ENCODE results near the gene NRG4. TPM values are rescaled to one million over a fixed set of nuclear protein-coding genes. Genes with fewer than 3 reads are reported as not detected.

The NRG4 gene, protein sequence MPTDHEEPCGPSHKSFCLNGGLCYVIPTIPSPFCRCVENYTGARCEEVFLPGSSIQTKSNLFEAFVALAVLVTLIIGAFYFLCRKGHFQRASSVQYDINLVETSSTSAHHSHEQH
- total RNA-seq, result not detected in 2 replicates
- long read RNA-seq, result 0 reads

DNA sequence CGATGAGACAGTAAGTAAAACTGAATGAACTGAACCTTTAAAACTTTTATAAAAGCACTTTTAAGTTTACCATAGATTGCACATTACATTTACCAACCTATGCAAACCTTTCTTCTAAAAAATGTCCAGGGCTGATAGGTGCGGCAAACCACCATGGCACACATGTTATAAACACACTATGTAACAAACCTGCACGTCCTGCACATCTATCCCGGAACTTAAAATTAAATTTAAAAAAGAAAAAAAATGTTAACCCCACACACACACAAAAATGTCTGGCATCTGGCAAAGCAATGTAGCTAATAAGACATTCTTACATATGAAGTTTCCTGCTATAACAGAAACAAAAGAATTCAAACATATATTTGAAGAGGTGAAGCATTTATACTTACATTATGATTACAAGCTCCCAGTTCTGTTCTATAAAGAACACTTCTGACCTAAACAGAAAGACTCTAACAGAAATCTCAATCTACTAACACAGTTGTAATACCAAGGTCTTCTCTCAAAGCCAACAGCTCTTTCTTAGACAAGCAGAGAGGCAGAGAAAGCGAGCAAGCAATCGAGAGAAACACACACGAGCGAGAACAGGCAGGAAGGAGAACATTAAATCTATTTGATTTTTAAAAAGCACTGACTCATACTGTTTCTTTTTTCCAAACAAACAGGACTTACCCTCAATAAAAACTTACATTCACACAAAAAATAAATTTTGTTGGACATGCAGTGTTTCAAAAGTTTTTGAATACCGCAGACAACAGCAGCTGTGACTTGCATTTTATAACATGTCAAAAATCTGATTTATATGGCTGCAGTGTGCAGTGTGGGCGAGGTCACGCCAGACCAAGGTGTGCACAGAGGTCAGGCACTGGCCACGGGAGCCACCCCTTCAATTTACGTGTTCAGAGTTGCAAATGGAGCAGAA is at the start of gene NRG4:
Gene NRG4 (minus strand): TSS at position 798 of the 925 bp plus-strand sequence. CDS start 1,194 bp downstream, outside the sequence.
- Mint-ChIP-seq H3K27me3 (ENCODE audit: unreplicated experiment) (peaks cover 65% of the 10 kb centered on the region), H3K9me3 (ENCODE audit: unreplicated experiment) (peaks cover 16% of the 10 kb centered on the region), H3K4me1 (ENCODE audit: unreplicated experiment) (no peaks in the 10 kb centered on the region), H3K27ac (ENCODE audit: unreplicated experiment) (no peak within 1 kb of the TSS), H3K36me3 (ENCODE audit: unreplicated experiment) (no peaks in the 10 kb centered on the region), H3K4me3 (ENCODE audit: unreplicated experiment) (no peak within 1 kb of the TSS)
- no peak for DNase-seq (ENCODE audit: extremely low spot score, unreplicated experiment)
- TF ChIP-seq, protein P1, sequence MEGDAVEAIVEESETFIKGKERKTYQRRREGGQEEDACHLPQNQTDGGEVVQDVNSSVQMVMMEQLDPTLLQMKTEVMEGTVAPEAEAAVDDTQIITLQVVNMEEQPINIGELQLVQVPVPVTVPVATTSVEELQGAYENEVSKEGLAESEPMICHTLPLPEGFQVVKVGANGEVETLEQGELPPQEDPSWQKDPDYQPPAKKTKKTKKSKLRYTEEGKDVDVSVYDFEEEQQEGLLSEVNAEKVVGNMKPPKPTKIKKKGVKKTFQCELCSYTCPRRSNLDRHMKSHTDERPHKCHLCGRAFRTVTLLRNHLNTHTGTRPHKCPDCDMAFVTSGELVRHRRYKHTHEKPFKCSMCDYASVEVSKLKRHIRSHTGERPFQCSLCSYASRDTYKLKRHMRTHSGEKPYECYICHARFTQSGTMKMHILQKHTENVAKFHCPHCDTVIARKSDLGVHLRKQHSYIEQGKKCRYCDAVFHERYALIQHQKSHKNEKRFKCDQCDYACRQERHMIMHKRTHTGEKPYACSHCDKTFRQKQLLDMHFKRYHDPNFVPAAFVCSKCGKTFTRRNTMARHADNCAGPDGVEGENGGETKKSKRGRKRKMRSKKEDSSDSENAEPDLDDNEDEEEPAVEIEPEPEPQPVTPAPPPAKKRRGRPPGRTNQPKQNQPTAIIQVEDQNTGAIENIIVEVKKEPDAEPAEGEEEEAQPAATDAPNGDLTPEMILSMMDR (IDR thresholded peaks at IDR 0.05), result no peak

DNA sequence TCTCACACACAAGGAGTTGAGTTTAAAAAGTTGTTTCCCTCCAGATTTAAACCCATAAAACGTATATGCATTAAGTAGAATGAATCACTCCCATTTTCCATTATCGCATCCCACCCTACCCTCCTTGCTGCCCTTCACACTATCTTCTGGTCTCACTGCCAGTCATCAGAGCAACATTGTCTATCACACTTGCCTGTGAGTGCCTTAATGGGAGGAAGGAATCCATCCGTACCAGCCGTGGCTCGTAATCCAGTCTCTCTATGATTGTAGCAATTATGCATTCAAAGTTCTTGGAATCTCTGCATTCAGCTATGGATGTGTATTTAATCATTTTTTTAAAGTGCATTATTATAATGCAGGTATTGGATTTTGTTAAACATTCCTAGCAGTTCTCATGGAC is 49.5 kb upstream of the NRG4 start:
- H3K4me1 Mint-ChIP-seq (ENCODE audit: unreplicated experiment), result peaks cover 7% of the 10 kb centered on the region
- H3K36me3 Mint-ChIP-seq (ENCODE audit: unreplicated experiment), result no peaks in the 10 kb centered on the region
- H3K27me3 Mint-ChIP-seq (ENCODE audit: unreplicated experiment), result peaks cover 77% of the 10 kb centered on the region

DNA sequence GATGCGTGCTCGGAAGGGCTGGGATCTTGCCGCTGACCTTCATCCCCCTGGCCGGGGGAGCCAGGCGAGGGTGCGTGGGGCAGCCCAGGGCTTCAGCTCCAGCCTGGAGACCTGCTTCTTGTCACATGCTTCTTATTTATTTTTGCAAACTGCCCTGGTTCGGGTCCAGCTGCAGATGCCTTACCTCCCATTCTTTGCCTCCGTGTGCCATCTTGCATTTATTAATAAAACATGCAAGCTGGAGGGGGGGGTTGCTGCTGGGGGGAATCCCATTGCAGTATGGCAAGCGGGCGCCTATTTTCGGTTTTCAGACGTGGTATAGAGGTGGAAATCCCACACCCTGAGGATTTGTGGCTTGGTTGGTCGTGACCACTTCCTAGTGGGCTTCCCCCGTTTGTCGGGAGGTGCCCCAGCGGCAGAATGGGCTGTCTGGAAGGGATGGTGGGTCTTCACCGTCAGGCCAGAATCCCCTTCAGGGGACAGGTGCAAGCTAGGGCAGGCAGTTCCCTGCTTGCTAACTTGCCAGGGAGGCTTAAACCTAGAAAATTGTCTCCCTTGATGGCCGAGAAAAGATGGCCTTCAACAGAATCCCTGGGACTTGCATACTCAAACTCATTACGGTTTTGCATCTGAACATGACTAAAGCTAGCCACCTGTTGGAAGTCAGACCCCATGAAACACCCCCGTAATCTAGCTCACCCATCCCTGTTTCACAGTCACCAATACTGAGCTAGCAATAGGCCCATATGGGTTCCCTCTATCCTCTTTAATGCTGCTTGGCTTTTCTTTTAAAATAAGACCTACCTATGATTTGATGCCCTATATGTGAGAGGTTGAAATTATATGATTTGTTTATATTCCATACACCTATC is 48.1 kb upstream of the NRG4 start:
- Mint-ChIP-seq H3K9me3 (ENCODE audit: unreplicated experiment) (no peaks in the 10 kb centered on the region), H3K27me3 (ENCODE audit: unreplicated experiment) (peaks cover 78% of the 10 kb centered on the region), H3K27ac (ENCODE audit: unreplicated experiment) (no peak overlapping the region), H3K36me3 (ENCODE audit: unreplicated experiment) (no peaks in the 10 kb centered on the region), H3K4me3 (ENCODE audit: unreplicated experiment) (peak overlapping the region; percentile 63), H3K4me1 (ENCODE audit: unreplicated experiment) (peaks cover 7% of the 10 kb centered on the region)
- TF ChIP-seq, protein P1 (IDR thresholded peaks at IDR 0.05), result no peak
- DNase-seq (ENCODE audit: extremely low spot score, unreplicated experiment), result no peak

More for the DNA sequence above, 49.5 kb upstream of the NRG4 start:
- H3K9me3 Mint-ChIP-seq (ENCODE audit: unreplicated experiment), result no peaks in the 10 kb centered on the region
- TF ChIP-seq, protein P1 (IDR thresholded peaks at IDR 0.05), result no peak
- H3K27ac Mint-ChIP-seq (ENCODE audit: unreplicated experiment), result no peak overlapping the region
- no peak overlapping the region for H3K4me3 Mint-ChIP-seq (ENCODE audit: unreplicated experiment)
- DNase-seq (ENCODE audit: extremely low spot score, unreplicated experiment), result no peak

DNA sequence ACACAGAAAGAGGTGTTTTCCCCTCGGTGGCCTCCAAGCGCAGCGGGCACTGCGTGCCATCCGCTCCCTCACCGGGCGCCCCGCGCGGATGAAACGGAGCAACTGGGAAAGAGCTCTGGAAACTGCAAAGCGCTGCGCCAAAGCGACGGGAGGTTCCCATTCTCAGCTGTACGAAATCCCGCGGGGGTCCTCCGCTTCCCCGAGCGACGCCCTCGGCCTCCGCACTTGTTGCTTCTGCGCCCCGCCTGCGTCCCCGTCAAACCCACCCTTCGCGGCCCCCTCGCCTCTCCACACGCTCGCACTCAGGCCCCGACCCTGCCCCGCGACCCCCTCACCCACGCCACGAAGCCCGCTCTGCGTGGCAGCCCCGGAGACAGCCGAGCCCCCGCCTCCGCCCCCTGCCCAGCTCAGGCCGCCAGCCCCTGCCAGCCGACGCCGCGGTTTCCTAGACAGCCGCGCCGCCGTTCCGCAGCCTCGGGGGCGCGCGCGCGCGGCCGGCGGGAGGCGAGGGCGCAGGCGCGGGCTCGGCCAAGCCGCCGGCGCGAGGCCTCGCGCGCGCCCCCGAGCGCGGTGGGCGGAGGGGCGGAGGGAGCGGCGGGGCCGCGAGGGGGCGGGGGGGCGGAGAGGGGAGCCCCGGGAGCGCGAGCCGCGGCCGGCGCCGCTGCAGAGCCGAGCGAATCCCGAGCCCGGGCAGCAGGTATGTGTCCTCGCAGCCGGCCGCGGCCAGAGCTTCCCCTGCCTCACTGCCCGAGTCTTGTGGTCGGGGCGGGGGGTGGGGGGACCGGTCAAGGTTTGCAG is 47.3 kb upstream of the NRG4 start, which contains the start of gene TMEM266:
Gene TMEM266 (plus strand): TSS at position 666 of the 798 bp plus-strand sequence. CDS start 74,279 bp downstream, outside the sequence.
- H3K4me1 Mint-ChIP-seq (ENCODE audit: unreplicated experiment), result peaks cover 7% of the 10 kb centered on the region
- no peaks in the 10 kb centered on the region for H3K36me3 Mint-ChIP-seq (ENCODE audit: unreplicated experiment)
- TF ChIP-seq, protein P1 (IDR thresholded peaks at IDR 0.05), result no peak
- no peaks in the 10 kb centered on the region for H3K9me3 Mint-ChIP-seq (ENCODE audit: unreplicated experiment)
- peak within 1 kb of the TSS; percentile 74 for H3K4me3 Mint-ChIP-seq (ENCODE audit: unreplicated experiment)
- H3K27me3 Mint-ChIP-seq (ENCODE audit: unreplicated experiment), result peaks cover 74% of the 10 kb centered on the region
- H3K27ac Mint-ChIP-seq (ENCODE audit: unreplicated experiment), result no peak within 1 kb of the TSS
- DNase-seq (ENCODE audit: extremely low spot score, unreplicated experiment), result no peak

Data from osteocyte (in vitro differentiated cells).